SK-N-SH (cell line): ENCODE measurements around the gene CNOT4. TPM values are rescaled to one million over a fixed set of nuclear protein-coding genes. Genes with fewer than 3 reads are reported as not detected.

Experiments used
- CTCF ChIA-PET: fragments of 300-600, 350-600 bp; formaldehyde crosslinking; extraction: SDS; loops from one replicate; lab custom pipeline; 2021; lab: Yijun Ruan, JAX
- POLR2A ChIA-PET: fragments of 350-600 bp; sonication (Branson Sonifier 250); formaldehyde crosslinking; extraction: SDS; loops from one replicate; lab custom pipeline; 2020; ENCODE audit warnings: antibody characterized with exemption, inconsistent platforms; lab: Yijun Ruan, JAX
- DNase-seq: peaks from one replicate; pipeline ENCODE4 v3.0.0; 2012
- H2AFZ ChIP-seq: fragments of 200-600 bp; sonication (generic); 2 replicates; pipeline ENCODE4 v1.8.1; 2016; ENCODE audit warnings: antibody characterized with exemption, mild to moderate bottlenecking, low read depth
- H3F3A ChIP-seq: fragments of 200-600 bp; sonication (generic); replicated peaks from 2 replicates; pipeline ENCODE3; 2016; ENCODE audit warnings: antibody characterized with exemption, mild to moderate bottlenecking; ENCODE audit not compliant: insufficient read depth
- H3K27ac ChIP-seq, 2 experiments: fragments of 200-500 bp in 1 of 2; fragments of 200-600 bp in 1 of 2; sonication (Bioruptor generic) in 1 of 2; sonication (generic), shearing (Covaris generic) in 1 of 2; 2 replicates each; pipeline versions ENCODE4 v1.5.1 to v1.6.1; 2014 to 2016; ENCODE audit warnings: low read depth in 2 of 2, inconsistent platforms in 1 of 2, low read length in 1 of 2, mild to moderate bottlenecking in 1 of 2, mixed read lengths in 1 of 2
- H3K27me3 ChIP-seq: fragments of 200-600 bp; sonication (generic), shearing (Covaris generic); 2 replicates; pipeline ENCODE4 v1.6.1; 2016; ENCODE audit warnings: mixed run types; ENCODE audit not compliant: insufficient read depth
- H3K36me3 ChIP-seq, 2 experiments: fragments of 200-500 bp in 1 of 2; fragments of 200-600 bp in 1 of 2; sonication (Bioruptor generic) in 1 of 2; sonication (generic) in 1 of 2; replicated peaks in 1 of 2; 2 replicates each; pipeline versions ENCODE3 to v1.5.1; 2014 to 2016; ENCODE audit warnings: low read length in 1 of 2, mild to moderate bottlenecking in 1 of 2; ENCODE audit not compliant: insufficient read depth in 2 of 2, control insufficient read depth in 1 of 2
- H3K4me1 ChIP-seq, 2 experiments: fragments of 200-500 bp in 1 of 2; fragments of 200-600 bp in 1 of 2; sonication (Bioruptor generic) in 1 of 2; sonication (generic), shearing (Covaris generic) in 1 of 2; 2 replicates each; pipeline versions ENCODE4 v1.5.1 to v1.6.1; 2014 to 2016; ENCODE audit warnings: low read depth in 1 of 2, low read length in 1 of 2, mixed run types in 1 of 2; ENCODE audit not compliant: insufficient read depth in 2 of 2, control insufficient read depth in 1 of 2
- H3K4me2 ChIP-seq: fragments of 200-600 bp; sonication (generic), shearing (Covaris generic); 2 replicates; pipeline ENCODE4 v1.6.1; 2017; ENCODE audit warnings: mixed run types
- H3K4me3 ChIP-seq, 2 experiments: fragments of 200-500 bp in 1 of 2; fragments of 200-600 bp in 1 of 2; sonication (Bioruptor generic) in 1 of 2; sonication (generic), shearing (Covaris generic) in 1 of 2; 2 replicates each; pipeline versions ENCODE4 v1.5.1 to v1.8.1; 2014 to 2016; ENCODE audit warnings: low read depth in 2 of 2, inconsistent platforms in 1 of 2, low read length in 1 of 2, mild to moderate bottlenecking in 1 of 2, mixed read lengths in 1 of 2, moderate library complexity in 1 of 2
- H3K79me2 ChIP-seq: fragments of 200-600 bp; sonication (generic); 2 replicates; pipeline ENCODE4 v1.8.1; 2017; ENCODE audit warnings: mild to moderate bottlenecking; ENCODE audit not compliant: insufficient read depth
- H3K9ac ChIP-seq: fragments of 200-600 bp; sonication (generic); 2 replicates; pipeline ENCODE4 v1.6.1; 2017; ENCODE audit warnings: mixed run types
- H3K9me2 ChIP-seq: fragments of 200-600 bp; sonication (generic); 2 replicates; pipeline ENCODE4 v1.6.1; 2017; ENCODE audit warnings: mixed run types
- H3K9me3 ChIP-seq: fragments of 200-600 bp; sonication (generic); 2 replicates; pipeline ENCODE4 v1.6.1; 2017; ENCODE audit warnings: mixed run types, mild to moderate bottlenecking, moderate library complexity
- H4K20me1 ChIP-seq: fragments of 200-600 bp; sonication (generic); 2 replicates; pipeline ENCODE4 v1.6.1; 2017; ENCODE audit warnings: mild to moderate bottlenecking, mixed run types; ENCODE audit not compliant: insufficient read depth
- EP300 ChIP-seq, 2 experiments: IDR thresholded peaks; 2 replicates each; pipeline versions ENCODE4 v1.4.0 to v1.6.1; 2012; ENCODE audit warnings: borderline replicate concordance in 1 of 2, low read depth in 1 of 2, low read length in 1 of 2
- FOSL2 ChIP-seq: IDR thresholded peaks from 2 replicates; pipeline ENCODE4 v1.4.0; 2012; ENCODE audit warnings: low read depth, mild to moderate bottlenecking, moderate library complexity, borderline replicate concordance
- NFIC ChIP-seq: IDR thresholded peaks from 2 replicates; pipeline ENCODE4 v1.4.0; 2012; ENCODE audit warnings: borderline replicate concordance
- NRF1 ChIP-seq: IDR thresholded peaks from 2 replicates; pipeline ENCODE4 v1.6.1; 2012; ENCODE audit warnings: low read depth, mild to moderate bottlenecking, low read length
- REST ChIP-seq: IDR thresholded peaks from 2 replicates; pipeline ENCODE4 v1.6.1; 2012; ENCODE audit warnings: mild to moderate bottlenecking, low read depth, low read length, moderate library complexity
- SIN3A ChIP-seq: IDR thresholded peaks from 2 replicates; pipeline ENCODE4 v1.6.1; 2012; ENCODE audit warnings: low read depth, mild to moderate bottlenecking, low read length, moderate library complexity, borderline replicate concordance
- SMC3 ChIP-seq: IDR thresholded peaks from 2 replicates; pipeline ENCODE4 v1.6.1; 2012; ENCODE audit warnings: low read depth, low read length, improper control_type of control experiment
- WGBS: methylation state at CpG from one replicate; pipeline ENCODE4 v1.1.6; 2017; ENCODE audit warnings: low lambda C conversion rate; 5-methylcytosine and 5-hydroxymethylcytosine counted together
- polyA plus RNA-seq, 3 experiments: library from polyadenylated mRNA; depleted of rRNA; stranded (reverse); fragments of >200 nt; gene quantifications; 2 replicates each; pipeline ENCODE4 v1.2.3, GENCODE V29; 2012

Gene CNOT4
- polyA plus RNA-seq, 1 of the 3 experiments (the other 2 are of a cell fraction), result 8.0 TPM

DNA sequence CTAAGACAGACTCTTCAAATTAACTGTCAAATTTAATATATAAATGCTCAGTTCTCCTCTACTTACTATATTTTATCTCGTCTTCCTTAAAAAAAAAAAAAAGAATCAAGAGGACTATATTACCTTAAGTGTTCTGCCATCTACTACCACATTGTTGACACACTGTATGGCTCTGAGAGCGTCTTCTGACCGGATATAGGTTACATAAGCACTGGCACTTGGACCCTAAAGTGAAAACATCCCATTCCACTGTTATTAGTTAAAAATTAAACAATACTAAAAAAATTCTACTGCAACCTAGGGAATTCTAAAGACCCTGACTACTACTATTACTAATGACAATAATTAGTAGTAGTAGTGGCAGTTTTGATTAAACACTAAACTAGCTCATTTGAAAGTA is 95.7 kb downstream of the CNOT4 start:
- Histone ChIP-seq H3F3A (no peaks in the 10 kb centered on the region), H4K20me1 (no peaks in the 10 kb centered on the region), H3K27me3 (no peaks in the 10 kb centered on the region), H3K9ac (no peak overlapping the region), H3K4me3 (no peak overlapping the region), H2AFZ (no peak overlapping the region), H3K27ac (no peak overlapping the region), H3K4me1 (no peaks in the 10 kb centered on the region; a peak in 1 of 4 replicates), H3K4me2 (no peak overlapping the region), H3K36me3 (peaks cover 18 to 77% of the 10 kb centered on the region in 2 experiments), H3K79me2 (peaks cover 9% of the 10 kb centered on the region), H3K9me3 (no peaks in the 10 kb centered on the region), H3K9me2 (no peaks in the 10 kb centered on the region)
- POLR2A ChIA-PET, result no interaction called here
- 92% methylated on average over 3 of the region's 3 CpGs for WGBS
- CTCF ChIA-PET, result interaction anchor here (0.6 to 2.9 kb wide), 9 partner anchors 10 to 139 kb away, joined by 3 to 11 read pairs (median 4); no protein-coding TSS in a partner anchor
- no peak for TF ChIP-seq SMC3
- DNase-seq, result no peak

DNA sequence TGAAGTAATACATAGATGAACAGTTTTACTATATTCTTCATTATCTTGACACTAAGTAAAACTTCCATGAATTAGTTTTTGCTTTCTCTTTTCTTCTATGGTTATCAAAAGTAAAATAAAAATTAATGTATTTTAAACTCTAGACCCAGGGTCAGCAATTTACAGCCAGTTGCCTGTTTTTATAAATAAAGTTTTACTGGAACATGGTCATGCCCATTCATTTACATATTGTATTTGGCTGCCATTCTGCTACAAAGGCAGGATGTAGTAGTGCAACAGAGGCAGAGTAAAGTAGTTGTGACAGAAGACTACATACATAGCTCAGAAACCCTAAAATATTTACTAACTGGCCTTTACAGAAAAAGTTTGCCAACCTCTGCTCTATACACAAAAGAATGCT is 98.8 kb downstream of the CNOT4 start:
- ChIA-PET POLR2A (no interaction called here), CTCF (interaction anchor here (1.0 to 1.5 kb wide), 3 partner anchors 14 to 137 kb away, joined by 3 read pairs; no protein-coding TSS in a partner anchor)

More for the DNA sequence above, 98.8 kb downstream of the CNOT4 start:
- Histone ChIP-seq H4K20me1 (no peaks in the 10 kb centered on the region), H2AFZ (no peak overlapping the region), H3K9ac (no peak overlapping the region), H3K27me3 (no peaks in the 10 kb centered on the region), H3K4me3 (no peak overlapping the region; a peak in 1 of 4 replicates), H3K4me1 (no peaks in the 10 kb centered on the region), H3K4me2 (no peak overlapping the region), H3K9me2 (no peaks in the 10 kb centered on the region), H3F3A (no peaks in the 10 kb centered on the region), H3K36me3 (peaks cover 30 to 63% of the 10 kb centered on the region in 2 experiments), H3K9me3 (no peaks in the 10 kb centered on the region), H3K79me2 (peaks cover 3% of the 10 kb centered on the region; the same call in 1 of the 2 replicates), H3K27ac (no peak overlapping the region)
- no peak for TF ChIP-seq FOSL2
- TF ChIP-seq EP300 (IDR thresholded peaks at IDR 0.05; ENCODE audit: borderline replicate concordance in 1 of 2, low read depth in 1 of 2, low read length in 1 of 2), result no peak
- no peak for TF ChIP-seq NRF1
- no peak for TF ChIP-seq REST
- TF ChIP-seq SIN3A, result no peak
- TF ChIP-seq NFIC, result no peak
- no peak for TF ChIP-seq SMC3
- DNase-seq, result no peak
